GM21825 (cell line): Measurements from ENCODE around the gene TAF6L.
"Not testable (repeated sequence)": the region's sequence is repeated elsewhere in the genome, so short reads cannot be mapped to it uniquely, and the experiment has no call there.

ENCODE experiments used
- ATAC-seq: cut with Tn5 transposase; IDR thresholded peaks from one replicate; pipeline ENCODE4 v1.9.1; 2021; ENCODE audit warnings: mild to moderate bottlenecking, moderate library complexity; ENCODE audit not compliant: unreplicated experiment

The TAF6L gene

DNA sequence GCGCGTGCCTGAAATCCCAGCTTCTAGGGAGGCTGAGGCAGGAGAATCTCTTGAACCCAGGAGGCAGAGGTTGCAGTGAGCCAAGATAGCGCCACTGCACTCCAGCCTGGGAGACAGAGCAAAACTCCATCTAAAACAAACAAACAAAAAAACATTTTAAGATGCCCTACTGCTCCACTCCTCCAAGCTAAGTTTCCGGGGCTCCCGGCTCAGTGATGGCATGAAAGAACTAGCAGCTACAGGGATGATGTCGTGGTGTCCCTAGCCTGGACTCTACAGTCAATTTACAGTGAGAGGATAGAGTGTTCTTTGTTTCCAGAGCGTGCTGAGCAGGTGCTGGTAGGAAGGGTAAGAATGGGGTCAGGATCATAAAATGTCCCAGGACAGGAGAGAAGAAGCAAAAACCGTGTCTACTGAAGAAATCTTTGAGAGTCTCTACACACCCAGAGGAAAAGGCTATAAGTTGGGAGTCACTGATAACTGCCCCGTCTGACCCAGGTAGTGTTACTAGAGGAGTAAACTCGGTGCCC, 16.0 kb upstream of the TAF6L start:
- no peak for ATAC-seq

DNA sequence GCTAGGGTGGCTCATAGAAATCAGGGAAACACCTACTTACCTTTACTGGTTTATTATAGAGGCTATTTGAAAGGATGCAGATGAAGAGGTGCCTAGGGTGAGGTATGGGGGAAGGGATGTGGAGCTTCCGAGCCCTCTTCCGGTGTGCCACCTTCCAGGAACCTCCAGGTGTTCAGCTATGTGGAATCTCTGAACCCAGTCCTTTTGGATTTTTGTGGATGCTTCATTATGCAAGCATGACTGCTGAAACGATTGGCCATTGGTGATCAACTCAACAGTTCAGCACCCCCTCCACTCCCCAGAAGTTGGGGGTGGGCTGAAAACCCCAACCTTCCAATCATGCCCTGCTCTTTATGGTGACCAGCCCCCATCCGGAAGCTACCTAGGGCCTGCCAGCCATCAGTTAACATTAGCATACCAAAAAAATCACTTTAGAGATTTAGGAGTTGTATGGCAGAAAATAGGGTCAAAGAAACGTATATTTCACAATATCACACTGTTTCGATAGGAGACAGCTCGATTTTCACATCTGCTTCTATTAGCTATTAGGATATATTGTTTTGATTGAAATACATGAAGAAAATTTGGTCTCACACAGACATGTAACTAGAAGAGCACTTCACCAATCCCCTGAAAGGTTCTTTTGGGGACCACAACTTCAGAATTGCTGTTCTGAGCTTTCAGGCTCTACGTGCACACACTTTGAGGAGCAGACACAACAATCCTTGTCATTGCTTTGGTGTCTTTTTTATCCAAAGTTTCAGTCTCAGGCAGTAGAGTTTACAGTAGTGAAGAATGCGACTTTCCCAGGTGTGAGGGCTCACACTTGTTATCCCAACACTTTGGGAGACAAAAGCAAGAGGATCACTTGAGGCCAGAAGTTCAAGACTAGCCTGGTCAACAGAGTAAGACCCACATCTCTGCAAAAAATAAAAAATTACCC, 13.1 kb upstream of the TAF6L start:
- ATAC-seq: no peak

- ATAC-seq: not testable (repeated sequence)
These were observed 10.3 kb upstream of the TAF6L start for GRCh38 chr11:62760867-62761227.

DNA sequence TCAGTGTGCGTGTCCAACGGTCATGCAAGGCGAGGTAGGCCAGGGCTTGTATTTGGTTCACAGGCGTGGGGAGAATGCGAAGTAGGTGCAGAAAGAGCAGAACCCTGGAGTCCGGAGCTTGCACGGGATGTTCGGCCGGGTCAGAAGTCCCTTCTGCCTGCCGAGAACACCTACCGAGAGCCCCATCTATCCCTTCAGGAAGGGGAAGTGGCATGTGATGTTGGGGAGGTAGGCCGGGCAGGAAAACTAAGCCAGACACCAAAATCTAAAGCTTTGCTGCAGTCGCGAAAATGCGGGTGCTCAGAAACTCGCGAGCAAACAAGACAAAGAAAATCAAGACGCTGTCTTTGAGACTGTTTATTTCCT, 435 bp upstream of the TAF6L start:
- ATAC-seq: peak; percentile 4

GRCh38 chr11:62774407-62774806, 3.2 kb downstream of the TAF6L start:
- no peak for ATAC-seq

GRCh38 chr11:62775646-62776045, 4.5 kb downstream of the TAF6L start:
- ATAC-seq: no peak

DNA sequence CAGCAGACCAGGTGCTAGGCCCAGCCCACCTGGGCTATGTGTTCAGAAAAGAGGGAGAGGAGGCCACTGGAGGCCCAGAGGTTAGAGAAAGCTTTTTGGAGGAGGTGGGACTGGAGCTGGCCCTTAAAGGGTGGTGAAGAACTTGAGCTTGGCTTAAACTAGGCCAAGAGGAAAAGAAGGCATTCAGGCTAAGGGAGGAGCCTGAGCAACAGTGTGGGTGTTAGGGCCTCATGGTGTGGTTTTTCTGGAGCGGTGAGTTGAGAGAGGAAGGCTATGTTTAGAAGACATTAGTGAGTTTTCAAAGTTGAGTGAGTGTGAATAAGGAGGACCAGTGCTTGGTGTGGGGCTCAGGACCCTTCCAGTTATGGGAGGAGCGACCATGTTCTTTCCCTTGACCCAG, 6.2 kb downstream of the TAF6L start:
- no peak for ATAC-seq

GRCh38 chr11:62778441-62778840, 7.2 kb downstream of the TAF6L start:
- ATAC-seq: no peak

DNA sequence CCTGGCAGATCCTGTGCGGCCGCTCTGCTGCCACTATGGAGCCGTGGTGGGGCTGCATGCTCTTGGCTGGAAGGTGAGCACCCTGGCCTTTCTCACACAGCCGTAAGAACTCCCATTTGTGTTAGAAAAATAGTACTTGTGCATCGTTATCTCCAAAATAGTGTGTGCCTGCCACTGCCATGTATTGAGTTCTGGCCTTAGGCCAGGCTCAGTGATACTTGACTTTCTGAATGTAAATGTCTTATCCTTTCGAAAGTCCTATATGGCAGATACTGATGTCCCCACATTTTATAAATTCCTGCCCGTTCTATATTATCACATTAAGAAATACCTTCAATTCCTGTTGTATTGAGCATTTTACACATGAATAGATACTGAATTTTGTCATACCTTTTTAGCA, 11.6 kb downstream of the TAF6L start:
- ATAC-seq: no peak

DNA sequence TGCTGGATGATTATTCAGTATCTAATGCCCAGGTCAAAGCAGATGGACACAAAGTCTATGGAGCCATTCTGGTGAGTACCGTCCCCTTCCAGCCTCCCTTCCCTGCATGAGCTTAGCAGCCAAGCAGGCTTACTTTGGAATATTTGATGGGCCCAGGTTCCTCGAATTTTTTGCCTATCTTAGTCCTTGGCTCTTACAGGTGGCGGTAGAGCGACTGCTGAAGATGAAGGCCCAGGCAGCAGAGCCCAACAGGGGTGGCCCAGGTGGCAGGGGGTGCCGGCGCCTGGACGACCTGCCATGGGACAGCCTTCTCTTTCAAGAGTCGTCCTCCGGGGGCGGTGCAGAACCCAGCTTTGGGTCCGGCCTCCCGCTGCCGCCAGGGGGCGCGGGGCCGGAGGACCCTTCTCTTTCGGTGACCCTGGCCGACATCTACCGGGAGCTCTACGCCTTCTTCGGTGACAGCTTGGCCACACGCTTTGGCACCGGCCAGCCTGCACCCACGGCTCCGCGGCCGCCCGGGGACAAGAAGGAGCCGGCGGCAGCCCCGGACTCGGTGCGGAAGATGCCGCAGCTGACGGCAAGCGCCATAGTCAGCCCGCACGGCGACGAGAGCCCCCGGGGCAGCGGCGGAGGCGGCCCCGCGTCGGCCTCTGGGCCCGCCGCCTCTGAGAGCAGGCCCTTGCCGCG, 15.3 kb downstream of the TAF6L start:
- ATAC-seq: peak; percentile 59

- peak; percentile 62 for ATAC-seq
These were observed 16.0 kb downstream of the TAF6L start, which contains the start of gene TMEM179B for GRCh38 chr11:62787005-62787759. TMEM179B (plus strand) TSS chr11:62787402; CDS start chr11:62787432, 30 bp downstream.

GRCh38 chr11:62788991-62789390, 17.8 kb downstream of the TAF6L start:
- no peak for ATAC-seq

DNA sequence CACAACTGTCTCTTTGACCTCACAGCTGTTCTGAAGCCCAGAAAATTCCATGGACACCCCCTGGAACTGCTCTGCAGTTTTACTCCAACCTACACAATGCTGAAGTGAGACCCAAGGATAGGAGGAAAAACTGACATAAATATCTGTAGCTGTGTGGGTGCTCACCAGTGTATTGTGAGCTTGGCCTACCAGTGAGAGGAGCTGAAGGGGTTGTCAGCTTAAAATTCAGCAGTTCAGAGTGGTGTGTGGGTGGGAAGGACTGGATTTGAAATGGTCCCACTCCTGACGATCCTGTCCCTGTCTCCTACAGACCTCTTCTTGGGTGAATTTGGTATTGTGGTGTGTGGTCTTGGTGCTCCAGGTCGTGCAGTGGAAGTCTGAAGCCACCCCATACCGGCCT, 18.4 kb downstream of the TAF6L start:
- ATAC-seq: no peak

DNA sequence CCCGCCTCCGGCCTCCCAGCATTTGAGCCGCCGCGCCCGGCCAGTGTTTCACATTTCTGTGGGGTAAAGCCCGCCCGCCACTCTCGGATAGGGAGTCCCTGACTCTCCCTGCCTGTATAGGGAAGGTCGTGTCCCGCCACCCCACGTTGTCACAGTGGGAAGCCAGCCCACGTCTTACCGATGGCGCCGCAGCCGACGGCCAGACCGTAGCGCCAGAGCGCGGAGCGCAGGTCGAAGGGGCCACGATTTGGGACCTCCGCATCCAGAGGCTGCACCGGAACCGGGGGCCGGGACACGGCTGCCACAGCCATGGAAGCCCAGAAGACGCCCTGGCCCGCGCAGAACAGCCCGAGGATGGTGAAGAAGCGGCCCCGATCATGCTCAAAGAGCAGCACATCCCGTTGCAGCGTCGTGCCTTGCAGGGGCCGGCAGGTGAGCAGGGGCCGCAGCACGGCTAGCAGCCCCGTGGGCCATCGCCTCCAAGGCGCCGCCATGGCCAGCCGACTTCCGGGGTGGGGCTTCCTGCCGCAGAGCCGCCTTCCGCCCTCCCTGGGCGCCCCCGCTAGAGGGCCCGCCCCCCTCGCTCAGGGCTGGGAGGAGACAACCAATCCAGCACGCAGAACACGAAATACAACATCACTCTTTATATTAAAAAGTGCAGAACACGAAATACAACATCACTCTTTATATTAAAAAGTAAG, 20.5 kb downstream of the TAF6L start, which contains the start of gene TMEM223:
TSS of gene TMEM223 (minus strand) at position 506 of the 701 bp plus-strand sequence. CDS start at position 494, 12 bp downstream.
- ATAC-seq: peak; percentile 64

DNA sequence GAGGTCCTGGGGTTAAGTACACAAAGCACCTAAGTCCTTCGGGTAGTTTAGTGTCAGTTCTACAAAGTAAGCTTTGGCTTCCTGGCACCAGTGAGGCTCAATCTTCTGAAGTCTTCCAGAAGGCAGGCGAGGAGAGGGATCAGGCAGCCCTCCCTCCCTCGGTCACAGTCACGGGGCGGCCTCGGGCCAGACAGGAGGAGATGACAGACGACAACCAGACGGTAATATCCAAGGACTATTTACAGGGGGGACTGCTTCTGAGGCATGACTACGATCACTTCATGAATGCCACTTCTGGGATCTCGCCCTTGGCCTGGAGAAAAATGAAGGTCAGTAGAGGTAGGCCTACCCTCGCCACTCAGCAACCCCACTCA, 21.0 kb downstream of the TAF6L start:
- ATAC-seq: no peak

- no peak for ATAC-seq
These were observed 23.1 kb downstream of the TAF6L start for GRCh38 chr11:62794201-62794775.

- ATAC-seq: no peak
These were observed 25.1 kb downstream of the TAF6L start for GRCh38 chr11:62796281-62796680.

GRCh38 chr11:62799486-62799885, 28.3 kb downstream of the TAF6L start:
- ATAC-seq: no peak

GRCh38 chr11:62801071-62801470, 29.9 kb downstream of the TAF6L start:
- ATAC-seq: no peak
